ENCODE measurements around the gene PNPO.

PNPO gene

DNA sequence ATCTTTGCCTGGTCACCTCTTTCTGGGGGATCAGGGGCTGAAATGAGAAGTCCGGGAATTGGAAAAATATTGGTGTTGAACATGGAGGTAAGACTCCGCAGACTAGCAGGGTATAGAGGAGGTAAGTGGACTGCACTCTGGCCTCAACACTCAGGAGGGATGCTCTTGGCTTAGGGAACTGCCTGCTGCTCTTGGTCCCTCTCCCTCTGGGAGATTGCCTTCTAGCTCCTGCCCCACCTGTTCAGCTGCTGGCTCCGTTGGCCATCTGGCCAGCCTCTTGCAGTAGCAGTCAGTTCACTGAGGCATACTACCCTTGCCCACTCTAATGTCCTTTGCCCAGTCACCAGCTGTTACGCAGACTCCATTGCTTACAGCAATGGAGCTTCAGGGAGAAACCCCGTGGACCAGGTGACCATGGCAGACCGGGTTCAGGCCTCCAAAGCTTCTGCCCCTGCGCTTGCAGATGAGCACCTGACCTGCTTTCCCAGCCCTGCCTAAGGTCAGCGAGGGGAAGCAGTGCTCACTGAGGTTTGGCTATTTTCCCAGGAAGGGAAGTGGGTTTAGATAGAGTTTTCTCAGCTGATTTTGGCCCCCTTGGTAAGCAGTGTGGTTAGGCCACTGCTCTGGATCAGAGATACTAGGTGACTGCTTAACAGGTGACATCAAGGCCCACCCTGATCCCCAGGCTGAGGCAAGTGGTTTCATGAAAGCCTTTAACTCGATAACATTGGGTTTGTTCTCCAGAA is 41.4 kb downstream of the PNPO start:
- H4K8ac ChIP-seq (ENCODE audit: low read depth, low read length) = no peak overlapping the region
- H2BK12ac ChIP-seq (ENCODE audit: low read length) = no peak overlapping the region
- H2AFZ ChIP-seq (ENCODE audit: low read length) = no peak overlapping the region
- H3K9ac ChIP-seq (ENCODE audit: low read depth, low read length, poor library complexity) = no peak overlapping the region
- no peaks in the 10 kb centered on the region for H3K79me1 ChIP-seq (ENCODE audit: low read depth, low read length)
- H3K18ac ChIP-seq (ENCODE audit: low read length) = no peak overlapping the region
- H3K36me3 ChIP-seq (replicated peaks in 1 of 2; ENCODE audit: control insufficient read depth in 2 of 2, insufficient read depth in 2 of 2, low read length in 2 of 2) = peaks cover 42 to 70% of the 10 kb centered on the region in 2 donors
- H3K4me2 ChIP-seq (ENCODE audit: insufficient read depth, low read length, poor library complexity, severe bottlenecking) = no peak overlapping the region
- no peak overlapping the region for H2BK120ac ChIP-seq (ENCODE audit: low read depth, low read length)
- no peak overlapping the region for H3K4ac ChIP-seq (ENCODE audit: low read length)
- no peak overlapping the region for H3K14ac ChIP-seq (ENCODE audit: low read length)
- H3K4me3 ChIP-seq (ENCODE audit: low read length in 2 of 2) = no peak overlapping the region
- no peak overlapping the region for H4K91ac ChIP-seq (ENCODE audit: low read depth, low read length, poor library complexity)
- no peak overlapping the region for H3K27ac ChIP-seq (replicated peaks; ENCODE audit: low read length)
- no peaks in the 10 kb centered on the region for H3K27me3 ChIP-seq (ENCODE audit: control insufficient read depth in 3 of 3, insufficient read depth in 3 of 3, low read depth in 1 of 3, low read length in 3 of 3)
- H3K9me3 ChIP-seq (replicated peaks in 1 of 2; ENCODE audit: control insufficient read depth in 2 of 2, insufficient read depth in 1 of 2, low read depth in 1 of 2, low read length in 2 of 2) = no peaks in the 10 kb centered on the region
- peaks cover 21 to 22% of the 10 kb centered on the region in 2 donors for H3K4me1 ChIP-seq (ENCODE audit: control insufficient read depth in 2 of 2, insufficient read depth in 1 of 2, low read depth in 1 of 2, low read length in 2 of 2)
- H2BK5ac ChIP-seq (ENCODE audit: low read length) = no peak overlapping the region
- WGBS, 2 donors (ENCODE audit: extremely low coverage in 2 of 2, insufficient read length in 2 of 2, insufficient replicate concordance in 1 of 2) = no CpG with 5 or more reads among the region's 9 CpGs
- no peak for DNase-seq (ENCODE audit: low spot score)
- peak overlapping the region; percentile 8 for H3K23ac ChIP-seq (ENCODE audit: low read depth, low read length, poor library complexity)
- no peak overlapping the region for H2BK15ac ChIP-seq (ENCODE audit: low read length)
- H2AK5ac ChIP-seq (ENCODE audit: low read depth, low read length) = no peak overlapping the region

DNA sequence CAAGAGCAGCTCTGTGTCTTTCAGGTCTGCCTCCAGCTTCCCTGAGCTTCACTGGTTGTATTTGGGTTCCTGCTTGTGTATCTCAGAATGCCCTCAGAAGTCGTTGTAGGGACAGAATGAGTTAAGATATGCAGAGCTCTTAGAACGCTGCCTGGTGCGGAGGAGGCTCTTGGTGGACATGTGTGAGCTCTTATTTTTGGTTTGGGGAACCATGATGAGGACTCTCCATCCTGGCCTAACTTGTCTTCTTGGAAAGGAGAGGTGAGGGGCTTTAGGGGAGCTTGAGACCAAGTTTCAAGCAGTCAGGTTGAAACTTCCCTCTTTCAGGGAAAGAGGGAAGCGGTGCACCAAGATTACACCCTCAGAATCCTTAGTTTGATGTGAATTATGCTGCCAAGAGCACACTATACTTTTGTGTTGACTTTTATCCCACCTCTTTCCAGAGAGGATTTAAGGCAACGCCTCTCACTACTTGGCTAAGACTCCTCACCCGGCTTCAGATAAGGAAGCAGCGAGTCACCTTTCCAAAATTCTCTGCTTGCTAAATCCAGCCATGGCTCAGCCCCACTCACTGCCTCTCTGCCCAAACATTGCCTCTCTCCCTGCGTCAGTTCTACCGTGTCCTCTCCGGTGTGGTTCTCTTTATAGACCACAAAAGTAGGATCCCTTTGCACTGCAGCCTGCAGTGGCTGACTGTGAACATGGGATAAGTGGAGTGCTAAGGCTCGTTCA is 42.3 kb downstream of the PNPO start:
- H3K23ac ChIP-seq (ENCODE audit: low read depth, low read length, poor library complexity) = no peak overlapping the region
- H3K9me3 ChIP-seq (replicated peaks in 1 of 2; ENCODE audit: control insufficient read depth in 2 of 2, insufficient read depth in 1 of 2, low read depth in 1 of 2, low read length in 2 of 2) = no peaks in the 10 kb centered on the region
- no peaks in the 10 kb centered on the region for H3K79me1 ChIP-seq (ENCODE audit: low read depth, low read length)
- H3K9ac ChIP-seq (ENCODE audit: low read depth, low read length, poor library complexity) = peak overlapping the region; percentile 52
- H3K36me3 ChIP-seq (replicated peaks in 1 of 2; ENCODE audit: control insufficient read depth in 2 of 2, insufficient read depth in 2 of 2, low read length in 2 of 2) = peaks cover 41 to 65% of the 10 kb centered on the region in 2 donors
- no peak overlapping the region for H4K8ac ChIP-seq (ENCODE audit: low read depth, low read length)
- H2AFZ ChIP-seq (ENCODE audit: low read length) = no peak overlapping the region
- no peak overlapping the region for H2BK120ac ChIP-seq (ENCODE audit: low read depth, low read length)
- H4K91ac ChIP-seq (ENCODE audit: low read depth, low read length, poor library complexity) = no peak overlapping the region
- peak overlapping the region; percentile 74 for H2BK12ac ChIP-seq (ENCODE audit: low read length)
- no peak overlapping the region for H3K4ac ChIP-seq (ENCODE audit: low read length)
- H3K27me3 ChIP-seq (ENCODE audit: control insufficient read depth in 3 of 3, insufficient read depth in 3 of 3, low read depth in 1 of 3, low read length in 3 of 3) = no peaks in the 10 kb centered on the region
- H3K4me2 ChIP-seq (ENCODE audit: insufficient read depth, low read length, poor library complexity, severe bottlenecking) = no peak overlapping the region
- H3K4me1 ChIP-seq (ENCODE audit: control insufficient read depth in 2 of 2, insufficient read depth in 1 of 2, low read depth in 1 of 2, low read length in 2 of 2) = peaks cover 23 to 24% of the 10 kb centered on the region in 2 donors
- peak overlapping the region; percentile 40 for H3K18ac ChIP-seq (ENCODE audit: low read length)
- DNase-seq (ENCODE audit: low spot score) = no peak
- no peak overlapping the region for H2BK5ac ChIP-seq (ENCODE audit: low read length)
- no peak overlapping the region for H3K14ac ChIP-seq (ENCODE audit: low read length)
- H3K27ac ChIP-seq (replicated peaks; ENCODE audit: low read length) = peak overlapping the region; percentile 8
- no peak overlapping the region for H2BK15ac ChIP-seq (ENCODE audit: low read length)
- no peak overlapping the region for H3K4me3 ChIP-seq (ENCODE audit: low read length in 2 of 2)
- peak overlapping the region; percentile 72 for H2AK5ac ChIP-seq (ENCODE audit: low read depth, low read length)
- no CpG with 5 or more reads among the region's 11 CpGs for WGBS, 2 donors (ENCODE audit: extremely low coverage in 2 of 2, insufficient read length in 2 of 2, insufficient replicate concordance in 1 of 2)

DNA sequence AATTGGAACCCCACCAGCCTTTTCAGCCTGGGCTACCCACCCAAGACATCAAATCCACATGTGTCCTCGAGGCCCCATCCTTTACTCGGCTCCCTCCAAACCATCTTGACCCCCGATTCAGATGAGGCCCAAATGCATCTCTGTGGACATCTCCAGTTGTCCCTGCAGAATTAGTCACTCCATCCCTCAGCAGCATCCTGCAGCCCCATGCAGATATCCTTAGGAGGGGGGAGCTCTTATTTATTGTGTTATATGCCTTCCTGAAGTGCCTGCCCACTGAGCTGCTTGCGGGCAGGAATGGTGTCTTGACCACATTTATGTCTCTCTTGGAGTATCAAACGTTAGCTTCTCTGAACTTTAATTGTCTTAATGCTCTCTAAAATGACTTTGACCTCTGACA is 45.1 kb downstream of the PNPO start:
- H3K14ac ChIP-seq (ENCODE audit: low read length) = no peak overlapping the region
- peak overlapping the region; percentile 88 for H3K27ac ChIP-seq (replicated peaks; ENCODE audit: low read length)
- H3K23ac ChIP-seq (ENCODE audit: low read depth, low read length, poor library complexity) = no peak overlapping the region

GRCh38 chr17:47987240-47987835 is 46.0 kb downstream of the PNPO start:
- Histone ChIP-seq H3K18ac (ENCODE audit: low read length) (peak overlapping the region; percentile 97), H3K27ac (replicated peaks; ENCODE audit: low read length) (peak overlapping the region; percentile 88), H3K23ac (ENCODE audit: low read depth, low read length, poor library complexity) (peak overlapping the region; percentile 31), H2BK12ac (ENCODE audit: low read length) (peak overlapping the region; percentile 98), H2AK5ac (ENCODE audit: low read depth, low read length) (peak overlapping the region; percentile 93), H2BK15ac (ENCODE audit: low read length) (peak overlapping the region; percentile 44), H3K9me3 (replicated peaks in 1 of 2; ENCODE audit: control insufficient read depth in 2 of 2, insufficient read depth in 1 of 2, low read depth in 1 of 2, low read length in 2 of 2) (no peaks in the 10 kb centered on the region), H3K9ac (ENCODE audit: low read depth, low read length, poor library complexity) (no peak overlapping the region), H3K4me3 (ENCODE audit: low read length in 2 of 2) (no peak overlapping the region), H3K27me3 (ENCODE audit: control insufficient read depth in 3 of 3, insufficient read depth in 3 of 3, low read depth in 1 of 3, low read length in 3 of 3) (no peaks in the 10 kb centered on the region), H3K4me2 (ENCODE audit: insufficient read depth, low read length, poor library complexity, severe bottlenecking) (no peak overlapping the region), H2BK5ac (ENCODE audit: low read length) (peak overlapping the region; percentile 91), H3K79me1 (ENCODE audit: low read depth, low read length) (no peaks in the 10 kb centered on the region), H2AFZ (ENCODE audit: low read length) (no peak overlapping the region), H2BK120ac (ENCODE audit: low read depth, low read length) (no peak overlapping the region), H3K4ac (ENCODE audit: low read length) (peak overlapping the region; percentile 95), H3K4me1 (ENCODE audit: control insufficient read depth in 2 of 2, insufficient read depth in 1 of 2, low read depth in 1 of 2, low read length in 2 of 2) (peaks cover 44 to 50% of the 10 kb centered on the region in 2 donors), H4K91ac (ENCODE audit: low read depth, low read length, poor library complexity) (peak overlapping the region; percentile 94), H3K14ac (ENCODE audit: low read length) (no peak overlapping the region), H3K36me3 (replicated peaks in 1 of 2; ENCODE audit: control insufficient read depth in 2 of 2, insufficient read depth in 2 of 2, low read length in 2 of 2) (peaks cover 16 to 28% of the 10 kb centered on the region in 2 donors), H4K8ac (ENCODE audit: low read depth, low read length) (no peak overlapping the region)
- DNase-seq (ENCODE audit: low spot score) = peak; percentile 54
- no CpG with 5 or more reads among the region's 17 CpGs for WGBS, 2 donors (ENCODE audit: extremely low coverage in 2 of 2, insufficient read length in 2 of 2, insufficient replicate concordance in 1 of 2)

More for the DNA sequence above, 45.1 kb downstream of the PNPO start:
- H2BK5ac ChIP-seq (ENCODE audit: low read length) = no peak overlapping the region
- no peak overlapping the region for H3K9ac ChIP-seq (ENCODE audit: low read depth, low read length, poor library complexity)
- H2BK12ac ChIP-seq (ENCODE audit: low read length) = no peak overlapping the region
- H4K91ac ChIP-seq (ENCODE audit: low read depth, low read length, poor library complexity) = no peak overlapping the region
- WGBS, 2 donors (ENCODE audit: extremely low coverage in 2 of 2, insufficient read length in 2 of 2, insufficient replicate concordance in 1 of 2) = no CpG with 5 or more reads among the region's 5 CpGs
- H3K36me3 ChIP-seq (replicated peaks in 1 of 2; ENCODE audit: control insufficient read depth in 2 of 2, insufficient read depth in 2 of 2, low read length in 2 of 2) = peaks cover 23 to 36% of the 10 kb centered on the region in 2 donors
- H3K27me3 ChIP-seq (ENCODE audit: control insufficient read depth in 3 of 3, insufficient read depth in 3 of 3, low read depth in 1 of 3, low read length in 3 of 3) = no peaks in the 10 kb centered on the region
- no peaks in the 10 kb centered on the region for H3K9me3 ChIP-seq (replicated peaks in 1 of 2; ENCODE audit: control insufficient read depth in 2 of 2, insufficient read depth in 1 of 2, low read depth in 1 of 2, low read length in 2 of 2)
- no peak overlapping the region for H3K4me2 ChIP-seq (ENCODE audit: insufficient read depth, low read length, poor library complexity, severe bottlenecking)
- H2AK5ac ChIP-seq (ENCODE audit: low read depth, low read length) = peak overlapping the region; percentile 17
- H3K18ac ChIP-seq (ENCODE audit: low read length) = peak overlapping the region; percentile 31
- H2AFZ ChIP-seq (ENCODE audit: low read length) = no peak overlapping the region
- peaks cover 39 to 43% of the 10 kb centered on the region in 2 donors for H3K4me1 ChIP-seq (ENCODE audit: control insufficient read depth in 2 of 2, insufficient read depth in 1 of 2, low read depth in 1 of 2, low read length in 2 of 2)
- no peaks in the 10 kb centered on the region for H3K79me1 ChIP-seq (ENCODE audit: low read depth, low read length)
- H3K4ac ChIP-seq (ENCODE audit: low read length) = no peak overlapping the region
- no peak overlapping the region for H4K8ac ChIP-seq (ENCODE audit: low read depth, low read length)
- no peak for DNase-seq (ENCODE audit: low spot score)
- no peak overlapping the region for H2BK120ac ChIP-seq (ENCODE audit: low read depth, low read length)
- H3K4me3 ChIP-seq (ENCODE audit: low read length in 2 of 2) = no peak overlapping the region
- no peak overlapping the region for H2BK15ac ChIP-seq (ENCODE audit: low read length)

All from neuronal stem cell (in vitro differentiated cells).